ENCODE measurements around the gene TRIM71. TPM values are rescaled to one million over a fixed set of nuclear protein-coding genes. Genes with fewer than 3 reads are reported as not detected.

The TRIM71 gene
- total RNA-seq, 1 donor from 2014 or later, result 117 TPM

- Mint-ChIP-seq H3K27ac (ENCODE audit: unreplicated experiment) (no peak overlapping the region), H3K36me3 (ENCODE audit: unreplicated experiment) (no peaks in the 10 kb centered on the region), H3K4me3 (ENCODE audit: unreplicated experiment) (no peak overlapping the region), H3K4me1 (ENCODE audit: low read depth, unreplicated experiment) (peaks cover 4% of the 10 kb centered on the region), H3K27me3 (ENCODE audit: unreplicated experiment) (peaks cover 3% of the 10 kb centered on the region), H3K9me3 (ENCODE audit: unreplicated experiment) (peaks cover 3% of the 10 kb centered on the region)
- no peak for TF ChIP-seq CTCF (IDR thresholded peaks at IDR 0.05; ENCODE audit: partially characterized antibody, unreplicated experiment)
- no peak for DNase-seq
These were observed 92.2 kb downstream of the TRIM71 start for GRCh38 chr3:32909999-32910398.

GRCh38 chr3:32910954-32911353, 93.2 kb downstream of the TRIM71 start:
- Mint-ChIP-seq H3K4me1 (ENCODE audit: low read depth, unreplicated experiment) (peaks cover 4% of the 10 kb centered on the region), H3K9me3 (ENCODE audit: unreplicated experiment) (peaks cover 3% of the 10 kb centered on the region), H3K27me3 (ENCODE audit: unreplicated experiment) (peaks cover 3% of the 10 kb centered on the region), H3K36me3 (ENCODE audit: unreplicated experiment) (no peaks in the 10 kb centered on the region), H3K4me3 (ENCODE audit: unreplicated experiment) (no peak overlapping the region), H3K27ac (ENCODE audit: unreplicated experiment) (no peak overlapping the region)
- TF ChIP-seq CTCF (IDR thresholded peaks at IDR 0.05; ENCODE audit: partially characterized antibody, unreplicated experiment), result no peak
- DNase-seq, result no peak

- Mint-ChIP-seq H3K4me1 (ENCODE audit: low read depth, unreplicated experiment) (peaks cover 4% of the 10 kb centered on the region), H3K9me3 (ENCODE audit: unreplicated experiment) (peaks cover 3% of the 10 kb centered on the region), H3K27me3 (ENCODE audit: unreplicated experiment) (peaks cover 3% of the 10 kb centered on the region), H3K36me3 (ENCODE audit: unreplicated experiment) (peaks cover 2% of the 10 kb centered on the region), H3K27ac (ENCODE audit: unreplicated experiment) (no peak overlapping the region), H3K4me3 (ENCODE audit: unreplicated experiment) (no peak overlapping the region)
- DNase-seq, result no peak
- TF ChIP-seq CTCF (IDR thresholded peaks at IDR 0.05; ENCODE audit: partially characterized antibody, unreplicated experiment), result no peak
These were observed 94.2 kb downstream of the TRIM71 start for GRCh38 chr3:32912046-32912445.

GRCh38 chr3:32913790-32914446, 96.1 kb downstream of the TRIM71 start:
- no peak for DNase-seq
- H3K27ac Mint-ChIP-seq (ENCODE audit: unreplicated experiment), result no peak overlapping the region
- peaks cover 3% of the 10 kb centered on the region for H3K27me3 Mint-ChIP-seq (ENCODE audit: unreplicated experiment)
- H3K4me1 Mint-ChIP-seq (ENCODE audit: low read depth, unreplicated experiment), result peaks cover 4% of the 10 kb centered on the region
- peaks cover 4% of the 10 kb centered on the region for H3K9me3 Mint-ChIP-seq (ENCODE audit: unreplicated experiment)
- TF ChIP-seq CTCF (IDR thresholded peaks at IDR 0.05; ENCODE audit: partially characterized antibody, unreplicated experiment), result no peak
- H3K4me3 Mint-ChIP-seq (ENCODE audit: unreplicated experiment), result no peak overlapping the region
- H3K36me3 Mint-ChIP-seq (ENCODE audit: unreplicated experiment), result peaks cover 4% of the 10 kb centered on the region

GRCh38 chr3:32919920-32920319, 102.1 kb downstream of the TRIM71 start:
- H3K27ac Mint-ChIP-seq (ENCODE audit: unreplicated experiment), result no peak overlapping the region
- DNase-seq, result no peak

More at GRCh38 chr3:32919920-32920319, 102.1 kb downstream of the TRIM71 start:
- Mint-ChIP-seq H3K4me1 (ENCODE audit: low read depth, unreplicated experiment) (no peaks in the 10 kb centered on the region), H3K36me3 (ENCODE audit: unreplicated experiment) (peaks cover 4% of the 10 kb centered on the region), H3K27me3 (ENCODE audit: unreplicated experiment) (peaks cover 1% of the 10 kb centered on the region), H3K4me3 (ENCODE audit: unreplicated experiment) (no peak overlapping the region), H3K9me3 (ENCODE audit: unreplicated experiment) (peaks cover 1% of the 10 kb centered on the region)
- no peak for TF ChIP-seq CTCF (IDR thresholded peaks at IDR 0.05; ENCODE audit: partially characterized antibody, unreplicated experiment)
